Coronary artery (tissue), 2 donors: Measurements from ENCODE around the gene CYP26A1.
A peak's percentile ranks its signal among the peaks of the same experiment; 100 is the strongest.

ENCODE experiments used
- DNase-seq: peaks from one replicate; pipeline ENCODE4 v3.0.0-alpha.2; 2017; ENCODE audit warnings: low spot score
- H3K27ac ChIP-seq, 2 donors: fragments of 200-600 bp; sonication (generic); one replicate each; pipeline ENCODE4 v1.5.1; 2016 to 2019
- H3K4me3 ChIP-seq: fragments of 200-600 bp; sonication (generic); 2 replicates; pipeline ENCODE4 v1.5.1; 2016; ENCODE audit warnings: mild to moderate bottlenecking, moderate library complexity
- CTCF ChIP-seq: fragments of 200-600 bp; sonication (generic); IDR thresholded peaks from one replicate; pipeline ENCODE4 v1.5.1; 2019; ENCODE audit warnings: antibody characterized with exemption

Gene CYP26A1

DNA sequence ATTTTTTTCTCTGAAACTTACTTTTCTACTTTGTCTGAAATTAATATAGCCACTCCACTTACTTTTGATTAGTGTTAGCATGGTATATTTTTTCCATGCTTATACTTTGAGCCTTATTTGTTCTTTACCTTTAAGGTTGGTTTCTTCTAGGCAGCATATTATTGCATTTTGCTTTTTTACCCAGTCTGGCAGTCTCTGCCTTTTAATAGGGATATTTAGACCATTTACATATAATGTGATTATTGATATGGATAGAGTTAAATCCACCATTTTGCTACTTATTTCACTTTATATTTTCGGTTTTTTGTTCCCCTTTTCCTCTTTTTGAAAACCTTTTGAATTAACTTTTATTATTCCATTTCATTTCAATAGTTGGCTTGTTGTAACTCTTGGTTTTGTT is 30.3 kb downstream of the CYP26A1 start:
- no peak for TF ChIP-seq CTCF

DNA sequence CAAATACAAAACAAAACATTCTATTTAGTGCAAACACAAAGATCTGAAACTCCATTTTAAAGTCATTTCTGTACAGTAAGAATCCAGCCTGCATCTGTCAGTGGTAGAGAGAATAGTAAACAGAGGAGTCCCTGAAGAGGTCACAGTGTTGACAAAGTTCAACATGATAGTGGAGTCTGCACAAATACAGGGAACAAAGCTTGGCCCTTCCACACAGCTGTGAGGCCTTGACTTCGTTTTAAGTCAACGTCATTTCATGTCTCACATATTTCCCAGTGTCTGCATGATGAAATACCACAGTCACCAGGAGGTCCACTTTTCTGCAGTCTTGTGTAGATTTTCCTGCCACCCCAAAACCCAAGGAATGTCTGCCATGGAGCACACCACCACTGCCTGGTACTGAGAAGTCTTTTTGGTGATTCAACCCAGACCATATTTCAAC is 33.0 kb downstream of the CYP26A1 start:
- DNase-seq, result no peak
- no peak for TF ChIP-seq CTCF
- H3K27ac ChIP-seq, result no peak overlapping the region
- no peak overlapping the region for H3K4me3 ChIP-seq

More for the DNA sequence above, 30.3 kb downstream of the CYP26A1 start:
- Histone ChIP-seq H3K4me3 (no peak overlapping the region), H3K27ac (no peak overlapping the region)
- no peak for DNase-seq

- no peak for DNase-seq
- H3K27ac ChIP-seq, result no peak overlapping the region
- TF ChIP-seq CTCF, result no peak
- H3K4me3 ChIP-seq, result no peak overlapping the region
These were observed 36.9 kb downstream of the CYP26A1 start for GRCh38 chr10:93110472-93111146.

- no peak for DNase-seq
- Histone ChIP-seq H3K4me3 (no peak overlapping the region), H3K27ac (no peak overlapping the region)
- TF ChIP-seq CTCF, result no peak
These were observed 39.3 kb downstream of the CYP26A1 start for GRCh38 chr10:93113042-93113441.

GRCh38 chr10:93115661-93116383 is 42.1 kb downstream of the CYP26A1 start:
- no peak overlapping the region for H3K4me3 ChIP-seq
- no peak overlapping the region for H3K27ac ChIP-seq
- no peak for DNase-seq
- TF ChIP-seq CTCF, result peak; percentile 30

GRCh38 chr10:93121311-93121710 is 47.6 kb downstream of the CYP26A1 start:
- Histone ChIP-seq H3K27ac (no peak overlapping the region), H3K4me3 (no peak overlapping the region)
- DNase-seq, result no peak
- no peak for TF ChIP-seq CTCF

DNA sequence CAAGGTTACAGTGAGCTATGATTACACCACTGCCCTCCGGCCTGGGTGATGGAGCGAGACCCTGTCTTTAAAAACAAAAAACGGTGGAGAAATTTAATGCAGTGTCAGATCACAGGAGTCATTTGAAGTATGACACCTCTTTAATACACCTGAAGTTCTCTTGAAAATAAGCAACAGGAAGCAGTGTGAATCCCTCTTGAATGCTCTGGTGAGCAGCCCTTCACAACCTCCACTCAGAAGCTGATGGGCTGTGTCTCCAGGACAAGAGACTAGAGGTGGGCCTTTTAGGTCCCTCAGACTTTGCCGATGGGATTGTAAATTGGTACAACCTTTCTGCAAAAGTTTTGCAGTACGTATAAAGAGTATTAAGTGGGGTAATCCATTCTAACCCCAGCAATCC is 50.1 kb downstream of the CYP26A1 start:
- Histone ChIP-seq H3K4me3 (no peak overlapping the region), H3K27ac (no peak overlapping the region)
- TF ChIP-seq CTCF, result no peak
- DNase-seq, result no peak
